Ovary (tissue), 9 donors: ENCODE measurements around the gene SLIT1. TPM values are rescaled to one million over a fixed set of nuclear protein-coding genes. Genes with fewer than 3 reads are reported as not detected.

ENCODE experiments used
- DNase-seq, 5 donors: peaks; one replicate each; pipeline ENCODE4 v3.0.0-alpha.2; 2019 to 2020
- H3K27ac ChIP-seq, 2 donors: fragments of 200-600 bp; one replicate each; pipeline versions ENCODE4 v1.5.1 to v1.8.0; 2019 to 2022
- H3K27me3 ChIP-seq: fragments of 200-600 bp; one replicate; pipeline ENCODE4 v1.8.0; 2022
- H3K36me3 ChIP-seq: fragments of 200-600 bp; sonication (generic); one replicate; pipeline ENCODE4 v1.5.1; 2019
- H3K4me1 ChIP-seq: one replicate; pipeline ENCODE4 v1.8.1; 2013; ENCODE audit warnings: mild to moderate bottlenecking, moderate library complexity; ENCODE audit not compliant: insufficient read depth
- H3K4me3 ChIP-seq: fragments of 200-600 bp; sonication (generic); one replicate; pipeline ENCODE4 v1.5.1; 2017
- H3K9me3 ChIP-seq, 2 donors: fragments of 200-600 bp in 1 of 2; sonication (generic) in 1 of 2; one replicate each; pipeline versions ENCODE4 v1.5.1 to v1.8.1; 2013 to 2019; ENCODE audit warnings: mild to moderate bottlenecking in 1 of 2, moderate library complexity in 1 of 2
- CTCF ChIP-seq, 3 donors: fragments of 450-650 bp in 2 of 3; fragments of 200-600 bp in 1 of 3; IDR thresholded peaks; one replicate each; pipeline versions ENCODE4 v1.5.1 to v1.8.0; 2016 to 2022; ENCODE audit warnings: antibody characterized with exemption in 3 of 3, mild to moderate bottlenecking in 1 of 3
- EP300 ChIP-seq: sonication (generic); formaldehyde crosslinking; IDR thresholded peaks from one replicate; pipeline ENCODE4 v1.6.1; 2017; ENCODE audit warnings: antibody characterized with exemption
- POLR2A ChIP-seq: fragments of 450-650 bp; IDR thresholded peaks from one replicate; pipeline ENCODE4 v1.6.1; 2017; ENCODE audit warnings: antibody characterized with exemption, mild to moderate bottlenecking, moderate library complexity
- WGBS, 3 donors: extraction: QIAGEN DNeasy Blood & Tissue Kit in 1 of 3; methylation state at CpG; one replicate each; pipeline versions ENCODE4 v1.1.5 to v1.1.7; 2013 to 2017; 5-methylcytosine and 5-hydroxymethylcytosine counted together
- intact Hi-C, 4 donors: fragments of 100-400 bp; cut with DNase I; formaldehyde crosslinking; loops; one replicate each; pipeline versions ENCODE4 v1.11.0 to v1.15.1; 2022 to 2023
- polyA plus RNA-seq, 2 donors: library from polyadenylated mRNA; stranded (reverse); fragments of 200-250 nt in 1 of 2; fragments of 350-450 nt in 1 of 2; fragmentation: Illumina TruSeq in 1 of 2; extraction: RNeasy Lipid Tissue Mini Kit (QIAGEN cat#74804) in 1 of 2; gene quantifications; one replicate each; pipeline ENCODE4 v1.2.3, GENCODE V29; 2013 to 2014
- total RNA-seq, 7 donors: library from RNA; depleted of rRNA in 2 of 7; stranded (reverse); fragments of >200 nt in 2 of 7; fragmentation: NEBNext Ultra II Directional in 3 of 7; extraction: Animal tissue kit (Norgen Biotek cat#: 25700) in 3 of 7; gene quantifications; one replicate each; pipeline versions ENCODE4 v1.1.0 to v1.2.4, GENCODE V29; 2016 to 2023
- donor health status: DM: no; HTN: no; CAD: no; lungs with moderate emphysema.
- donor health status: DM: no; HTN: no; CAD: no.
- donor health status: Bipolar disorder and iron deficiency.
- donor health status: DM: yes; HTN: yes; CAD: no.
- donor health status: DM: no; HTN: no; CAD: no.
- donor health status: DM: yes; HTN: yes; CAD: no.

Gene SLIT1
- total and polyA plus RNA-seq, 9 donors: under 0.01 to 0.62 (median 0.25) TPM

GRCh38 chr10:97149079-97149531 is 36.7 kb downstream of the SLIT1 start:
- no peaks in the 10 kb centered on the region for H3K36me3 ChIP-seq
- H3K27me3 ChIP-seq: no peaks in the 10 kb centered on the region
- H3K9me3 ChIP-seq: no peaks in the 10 kb centered on the region
- H3K4me3 ChIP-seq: no peak overlapping the region
- TF ChIP-seq POLR2A: no peak
- TF ChIP-seq CTCF (IDR thresholded peaks at IDR 0.05): no peak
- intact Hi-C loops: no loop called here
- no peak overlapping the region for H3K27ac ChIP-seq
- WGBS, 3 donors: 85 to 89% (median 87%) methylated on average over 16 of the region's 16 CpGs
- DNase-seq: no peak
- no peaks in the 10 kb centered on the region for H3K4me1 ChIP-seq

- H3K9me3 ChIP-seq: no peaks in the 10 kb centered on the region
- no peak for DNase-seq
- no peak overlapping the region for H3K27ac ChIP-seq
- H3K27me3 ChIP-seq: no peaks in the 10 kb centered on the region
- H3K4me1 ChIP-seq: no peaks in the 10 kb centered on the region
- WGBS, 3 donors: 76 to 86% (median 80%) methylated on average over 2 of the region's 2 CpGs
- intact Hi-C loops: no loop called here
- H3K4me3 ChIP-seq: no peak overlapping the region
- TF ChIP-seq EP300 (no peak), CTCF (IDR thresholded peaks at IDR 0.05) (no peak), POLR2A (no peak)
- H3K36me3 ChIP-seq: no peaks in the 10 kb centered on the region
Observed at GRCh38 chr10:97144297-97144696, 41.5 kb downstream of the SLIT1 start.

GRCh38 chr10:97142834-97143233 is 42.9 kb downstream of the SLIT1 start:
- 92 to 99% (median 95%) methylated on average over 2 of the region's 2 CpGs for WGBS, 3 donors
- Histone ChIP-seq H3K27ac (no peak overlapping the region), H3K36me3 (no peaks in the 10 kb centered on the region), H3K4me1 (no peaks in the 10 kb centered on the region), H3K9me3 (no peaks in the 10 kb centered on the region), H3K27me3 (no peaks in the 10 kb centered on the region), H3K4me3 (no peak overlapping the region)
- DNase-seq: no peak
- TF ChIP-seq CTCF (IDR thresholded peaks at IDR 0.05) (no peak), EP300 (no peak), POLR2A (no peak)
- intact Hi-C loops: no loop called here

- Histone ChIP-seq H3K36me3 (no peaks in the 10 kb centered on the region), H3K27ac (no peak overlapping the region), H3K9me3 (no peaks in the 10 kb centered on the region), H3K27me3 (no peaks in the 10 kb centered on the region), H3K4me3 (no peak overlapping the region), H3K4me1 (no peaks in the 10 kb centered on the region)
- intact Hi-C loops: no loop called here
- no peak for DNase-seq
- TF ChIP-seq EP300: no peak
- no peak for TF ChIP-seq CTCF (IDR thresholded peaks at IDR 0.05)
- TF ChIP-seq POLR2A: no peak
- 56 to 58% (median 57%) methylated on average over 23 of the region's 23 CpGs for WGBS, 3 donors
Observed at GRCh38 chr10:97140902-97141745, 44.6 kb downstream of the SLIT1 start.
